Esophagus squamous epithelium (tissue), 5 donors: ENCODE results near the gene LDB2. TPM values are rescaled to one million over a fixed set of nuclear protein-coding genes. Genes with fewer than 3 reads are reported as not detected.

Source experiments
- DNase-seq: peaks from one replicate; lab custom pipeline; 2025; lab: John Stamatoyannopoulos, UW
- H3K27ac ChIP-seq, 4 donors: fragments of 200-600 bp; sonication (generic); one replicate each; pipeline ENCODE4 v1.5.1; 2016 to 2019; ENCODE audit warnings: mild to moderate bottlenecking in 1 of 4
- H3K27me3 ChIP-seq, 4 donors: fragments of 200-600 bp; sonication (generic); 1 replicate in 3 of 4; 2 replicates in 1 of 4; pipeline versions ENCODE4 v1.5.1 to v1.6.0; 2017 to 2021; ENCODE audit warnings: antibody characterized with exemption in 1 of 4
- H3K36me3 ChIP-seq, 3 donors: fragments of 200-600 bp; sonication (generic); one replicate each; pipeline ENCODE4 v1.5.1; 2016 to 2019
- H3K4me1 ChIP-seq, 3 donors: fragments of 200-600 bp; sonication (generic); one replicate each; pipeline ENCODE4 v1.5.1; 2017 to 2019
- H3K4me3 ChIP-seq, 4 donors: fragments of 200-600 bp; sonication (generic); 1 replicate in 3 of 4; 2 replicates in 1 of 4; pipeline ENCODE4 v1.5.1; 2016 to 2019; ENCODE audit warnings: mild to moderate bottlenecking in 2 of 4, moderate library complexity in 1 of 4
- H3K9me3 ChIP-seq, 3 donors: fragments of 200-600 bp; sonication (generic); one replicate each; pipeline ENCODE4 v1.5.1; 2016 to 2019
- CTCF ChIP-seq, 6 experiments: fragments of 450-650 bp in 4 of 6; fragments of 200-600 bp in 2 of 6; sonication (generic) in 2 of 6; IDR thresholded peaks; one replicate each; pipeline ENCODE4 v1.5.1; 2016 to 2019; ENCODE audit warnings: antibody characterized with exemption in 6 of 6, mild to moderate bottlenecking in 4 of 6, moderate library complexity in 4 of 6
- POLR2A ChIP-seq, 4 donors: fragments of 450-650 bp; IDR thresholded peaks; one replicate each; pipeline ENCODE4 v1.6.1; 2017; ENCODE audit warnings: antibody characterized with exemption in 4 of 4, mild to moderate bottlenecking in 4 of 4, moderate library complexity in 3 of 4
- WGBS, 2 donors: methylation state at CpG; one replicate each; pipeline ENCODE4 v1.1.5; 2018; 5-methylcytosine and 5-hydroxymethylcytosine counted together
- intact Hi-C: fragments of 100-400 bp; cut with DNase I; formaldehyde crosslinking; loops from one replicate; pipeline ENCODE4 v1.15.0; 2022
- total RNA-seq, 4 donors: library from RNA; depleted of rRNA; stranded (reverse); fragments of >200 nt; gene quantifications; one replicate each; pipeline ENCODE4 v1.1.0, GENCODE V29; 2016
- donor health status: DM: yes; HTN: yes; CAD: no.

LDB2 gene
- total RNA-seq, 4 donors from 2014 or later: 3.0 to 16.0 (median 5.9) TPM

GRCh38 chr4:16884673-16885460 is 13.6 kb downstream of the LDB2 start:
- TF ChIP-seq CTCF (IDR thresholded peaks at IDR 0.05): no peak
- TF ChIP-seq POLR2A (IDR thresholded peaks at IDR 0.05): no peak
- no peaks in the 10 kb centered on the region for H3K27me3 ChIP-seq
- H3K36me3 ChIP-seq: peaks cover 0 to 6% (median 0%) of the 10 kb centered on the region in 3 donors
- intact Hi-C loops: no loop called here
- H3K4me1 ChIP-seq: no peaks in the 10 kb centered on the region
- H3K27ac ChIP-seq: no peak overlapping the region
- DNase-seq: no peak
- H3K4me3 ChIP-seq: no peak overlapping the region
- WGBS, 2 donors: 83 to 84% methylated on average over 8 of the region's 8 CpGs
- H3K9me3 ChIP-seq: no peaks in the 10 kb centered on the region

GRCh38 chr4:16883806-16884205 is 14.6 kb downstream of the LDB2 start:
- Histone ChIP-seq H3K9me3 (no peaks in the 10 kb centered on the region), H3K27ac (no peak overlapping the region), H3K4me3 (no peak overlapping the region), H3K36me3 (peaks cover 0 to 6% (median 0%) of the 10 kb centered on the region in 3 donors), H3K27me3 (no peaks in the 10 kb centered on the region), H3K4me1 (no peaks in the 10 kb centered on the region)
- intact Hi-C loops: no loop called here
- no peak for DNase-seq
- 73 to 88% methylated on average over 4 of the region's 4 CpGs for WGBS, 2 donors
- no peak for TF ChIP-seq CTCF (IDR thresholded peaks at IDR 0.05)
- no peak for TF ChIP-seq POLR2A (IDR thresholded peaks at IDR 0.05)

GRCh38 chr4:16881151-16881884 is 17.1 kb downstream of the LDB2 start:
- Histone ChIP-seq H3K9me3 (no peaks in the 10 kb centered on the region), H3K27ac (no peak overlapping the region), H3K4me3 (no peak overlapping the region), H3K27me3 (no peaks in the 10 kb centered on the region), H3K4me1 (no peaks in the 10 kb centered on the region), H3K36me3 (no peaks in the 10 kb centered on the region)
- DNase-seq: no peak
- intact Hi-C loops: no loop called here
- no peak for TF ChIP-seq CTCF (IDR thresholded peaks at IDR 0.05)
- TF ChIP-seq POLR2A (IDR thresholded peaks at IDR 0.05): no peak
- 87 to 88% methylated on average over 7 of the region's 7 CpGs for WGBS, 2 donors

GRCh38 chr4:16875487-16875886 is 23.0 kb downstream of the LDB2 start:
- H3K4me3 ChIP-seq: no peak overlapping the region
- no peaks in the 10 kb centered on the region for H3K4me1 ChIP-seq
- no peak overlapping the region for H3K27ac ChIP-seq
- H3K27me3 ChIP-seq: no peaks in the 10 kb centered on the region
- TF ChIP-seq CTCF (IDR thresholded peaks at IDR 0.05): no peak
- TF ChIP-seq POLR2A (IDR thresholded peaks at IDR 0.05): no peak
- WGBS, 2 donors: 72 to 76% methylated on average over 5 of the region's 5 CpGs
- no peaks in the 10 kb centered on the region for H3K36me3 ChIP-seq
- intact Hi-C loops: no loop called here
- DNase-seq: no peak
- no peaks in the 10 kb centered on the region for H3K9me3 ChIP-seq
